HepG2 (cell line): ENCODE measurements around the gene LGR6. TPM values are rescaled to one million over a fixed set of nuclear protein-coding genes. Genes with fewer than 3 reads are reported as not detected.

ENCODE experiments used
- ATAC-seq: fragments of 200-7000 bp; cut with Tn5 transposase; 3 replicates; pipeline ENCODE4 v1.9.1; 2020; ENCODE audit warnings: mild to moderate bottlenecking, moderate library complexity
- BruUV-seq: library from RNA; stranded (reverse); fragments of 400-500 nt; replicated peaks from 2 replicates; lab custom pipeline; 2021; lab: Mats Ljungman, UMichigan
- CTCF ChIA-PET: fragments of 300-600 bp; formaldehyde crosslinking; extraction: SDS; loops from one replicate; lab custom pipeline; 2021; ENCODE audit warnings: low total read pairs, inconsistent platforms, low intra/inter-chr PET ratio; lab: Yijun Ruan, JAX
- POLR2A ChIA-PET: fragments of 350-600 bp; sonication (Branson Sonifier 250); formaldehyde crosslinking; loops from one replicate; lab custom pipeline; 2020; ENCODE audit warnings: antibody characterized with exemption, inconsistent platforms; lab: Yijun Ruan, JAX
- DNase-seq: peaks from one replicate; pipeline ENCODE4 v3.0.0-alpha.2; 2015; ENCODE audit warnings: low spot score
- FAIRE-seq: peaks from 3 replicates; lab custom pipeline; 2011; peaks lifted over from hg19 to GRCh38; lab: Jason Lieb, UNC
- H2AFZ ChIP-seq: one replicate; pipeline ENCODE4 v1.6.1; 2011; ENCODE audit warnings: low read length, inconsistent platforms
- H3K27ac ChIP-seq: fragments of 300-600 bp; 3 replicates; pipeline ENCODE4 v1.8.0; 2011; ENCODE audit warnings: mixed run types, mild to moderate bottlenecking, mixed read lengths, low read length, inconsistent platforms; ENCODE audit not compliant: insufficient read depth; ENCODE audit errors: extremely low read length
- H3K27me3 ChIP-seq, 2 experiments: fragments of 200-600 bp in 1 of 2; 2 replicates in 1 of 2; 3 replicates in 1 of 2; pipeline versions ENCODE4 v1.6.0 to v1.8.0; 2011; ENCODE audit warnings: low read length in 2 of 2, mild to moderate bottlenecking in 2 of 2, moderate library complexity in 2 of 2, inconsistent platforms in 1 of 2; ENCODE audit not compliant: insufficient read depth in 2 of 2, control insufficient read depth in 1 of 2
- H3K36me3 ChIP-seq, 2 experiments: fragments of 200-600 bp in 1 of 2; replicated peaks in 1 of 2; 2 replicates in 1 of 2; 3 replicates in 1 of 2; pipeline versions ENCODE4 v1.5.1 to v1.8.0; 2011; ENCODE audit warnings: low read length in 2 of 2, inconsistent platforms in 1 of 2; ENCODE audit not compliant: insufficient read depth in 2 of 2, control insufficient read depth in 1 of 2
- H3K4me1 ChIP-seq: 2 replicates; pipeline ENCODE4 v1.5.1; 2012; ENCODE audit warnings: low read length, inconsistent platforms; ENCODE audit not compliant: insufficient read depth
- H3K4me2 ChIP-seq: 2 replicates; pipeline ENCODE4 v1.6.0; 2011; ENCODE audit warnings: low read depth, low read length, inconsistent platforms
- H3K4me3 ChIP-seq, 3 experiments: fragments of 200-600 bp in 1 of 3; sonication (generic), shearing (Covaris generic) in 1 of 3; replicated peaks in 1 of 3; 2 replicates each; pipeline ENCODE4 v1.5.1; 2011 to 2016; ENCODE audit warnings: low read length in 3 of 3, inconsistent platforms in 2 of 3, low read depth in 2 of 3, mild to moderate bottlenecking in 2 of 3, control low read depth in 1 of 3, mixed read lengths in 1 of 3; ENCODE audit not compliant: insufficient read depth in 1 of 3
- H3K79me2 ChIP-seq: one replicate; pipeline ENCODE4 v1.6.1; 2011; ENCODE audit warnings: low read length, inconsistent platforms; ENCODE audit not compliant: insufficient read depth
- H3K9ac ChIP-seq: 2 replicates; pipeline ENCODE4 v1.6.0; 2011; ENCODE audit warnings: mild to moderate bottlenecking, low read depth, low read length, inconsistent platforms; ENCODE audit not compliant: insufficient read depth
- H3K9me3 ChIP-seq: 2 replicates; pipeline ENCODE4 v1.5.1; 2012; ENCODE audit warnings: mild to moderate bottlenecking, low read length
- H4K20me1 ChIP-seq: 2 replicates; pipeline ENCODE4 v1.6.0; 2011; ENCODE audit warnings: inconsistent platforms, mild to moderate bottlenecking, low read length, moderate library complexity; ENCODE audit not compliant: insufficient read depth
- ARHGAP35 ChIP-seq: sonication (generic); formaldehyde crosslinking; IDR thresholded peaks from 2 replicates; pipeline ENCODE4 v1.9.0; 2022; ENCODE audit warnings: mild to moderate bottlenecking, inconsistent platforms, moderate library complexity, missing genetic modification reagents, borderline replicate concordance
- DR1 ChIP-seq: sonication (generic); formaldehyde crosslinking; IDR thresholded peaks from 2 replicates; pipeline ENCODE4 v1.8.0; 2021; ENCODE audit warnings: mild to moderate bottlenecking, missing genetic modification reagents, inconsistent platforms
- EP300 ChIP-seq, 3 experiments: sonication (generic) in 1 of 3; formaldehyde crosslinking in 1 of 3; IDR thresholded peaks; 2 replicates each; pipeline versions ENCODE4 v1.5.1 to v1.6.1; 2011 to 2020; ENCODE audit warnings: low read depth in 2 of 3, low read length in 2 of 3, borderline replicate concordance in 1 of 3, improper control_type of control experiment in 1 of 3, mild to moderate bottlenecking in 1 of 3, missing genetic modification reagents in 1 of 3, moderate library complexity in 1 of 3
- MAZ ChIP-seq, 2 experiments: sonication (generic) in 1 of 2; formaldehyde crosslinking in 1 of 2; IDR thresholded peaks; 2 replicates each; pipeline versions ENCODE4 v1.5.0 to v1.6.1; 2012 to 2020; ENCODE audit warnings: low read depth in 2 of 2, mild to moderate bottlenecking in 2 of 2, borderline replicate concordance in 1 of 2, improper control_type of control experiment in 1 of 2, low read length in 1 of 2, missing genetic modification reagents in 1 of 2, moderate library complexity in 1 of 2
- NRL ChIP-seq: sonication (generic); formaldehyde crosslinking; IDR thresholded peaks from 2 replicates; pipeline ENCODE4 v1.5.0; 2020; ENCODE audit warnings: missing genetic modification reagents, mild to moderate bottlenecking, moderate library complexity, borderline replicate concordance
- PAXIP1 ChIP-seq: sonication (generic); formaldehyde crosslinking; conservative IDR thresholded peaks from 2 replicates; pipeline ENCODE4 v1.4.0; 2020; ENCODE audit warnings: mild to moderate bottlenecking, missing genetic modification reagents, moderate library complexity
- POLR2G ChIP-seq: fragments of 200-400 bp; formaldehyde crosslinking; IDR thresholded peaks from 2 replicates; pipeline ENCODE4 v1.6.1; 2018; ENCODE audit warnings: mild to moderate bottlenecking, low read depth, low read length, moderate library complexity
- REXO4 ChIP-seq: sonication (generic); formaldehyde crosslinking; IDR thresholded peaks from 2 replicates; pipeline ENCODE4 v1.8.0; 2022; ENCODE audit warnings: missing genetic modification reagents, mild to moderate bottlenecking, borderline replicate concordance
- ZBTB44 ChIP-seq: sonication (generic); formaldehyde crosslinking; IDR thresholded peaks from 2 replicates; pipeline ENCODE4 v1.4.0; 2020; ENCODE audit warnings: missing genetic modification reagents
- ZNF260 ChIP-seq: sonication (generic); formaldehyde crosslinking; IDR thresholded peaks from 2 replicates; pipeline ENCODE4 v1.4.0; 2020; ENCODE audit warnings: missing genetic modification reagents, low read depth, mild to moderate bottlenecking, borderline replicate concordance
- ZNF367 ChIP-seq: sonication (generic); formaldehyde crosslinking; IDR thresholded peaks from 2 replicates; pipeline ENCODE4 v1.4.0; 2020; ENCODE audit warnings: missing genetic modification reagents, borderline replicate concordance
- ZNF513 ChIP-seq: sonication (generic); formaldehyde crosslinking; conservative IDR thresholded peaks from 2 replicates; pipeline ENCODE4 v1.5.0; 2020; ENCODE audit warnings: missing genetic modification reagents
- ZZZ3 ChIP-seq: sonication (generic); formaldehyde crosslinking; IDR thresholded peaks from 2 replicates; pipeline ENCODE4 v1.4.0; 2020; ENCODE audit warnings: missing genetic modification reagents, mild to moderate bottlenecking, borderline replicate concordance
- WGBS: methylation state at CpG from one replicate; pipeline ENCODE4 v1.1.6; 2017; ENCODE audit warnings: low lambda C conversion rate; 5-methylcytosine and 5-hydroxymethylcytosine counted together
- in situ Hi-C: cut with HindIII; loops from 2 replicates; pipeline ENCODE4 v1.10.0; 2017; ENCODE audit warnings: low pct_unique_long_range_greater_than_20kb; ENCODE audit not compliant: extremely low pct_ligation_motif_present
- intact Hi-C: fragments of 100-400 bp; cut with micrococcal nuclease; formaldehyde crosslinking; loops from one replicate; pipeline ENCODE4 v1.10.0; 2022; ENCODE audit not compliant: unreplicated experiment
- polyA plus RNA-seq, 8 experiments: library from polyadenylated mRNA; depleted of rRNA in 3 of 8; stranded (reverse) in 7 of 8; unstranded in 1 of 8; fragments of >200 nt; fragmentation: Illumina TruSeq in 4 of 8; extraction: Trizol in 4 of 8; gene quantifications; 2 replicates each; pipeline versions ENCODE4 v1.2.1 to v1.2.3, GENCODE V29; 2011 to 2016; ENCODE audit warnings: low read depth in 4 of 8, missing spikeins in 1 of 8, mixed read lengths in 1 of 8; ENCODE audit not compliant: insufficient read depth in 1 of 8
- total RNA-seq, 5 experiments: library from RNA; depleted of rRNA; stranded (reverse); fragments of >200 nt; fragmentation: Illumina TruSeq; extraction: Trizol; gene quantifications; 2 replicates each; pipeline ENCODE4 v1.2.3, GENCODE V29; 2016; ENCODE audit warnings: low read depth in 1 of 5
- TF ChIP-seq, protein P1 (sequence below): sonication (generic); formaldehyde crosslinking; IDR thresholded peaks from 2 replicates; pipeline ENCODE4 v1.4.0; 2020; ENCODE audit warnings: missing genetic modification reagents, borderline replicate concordance

Gene LGR6
- total and polyA plus RNA-seq, 2 of the 13 experiments (the other 11 are each of a cell fraction or from before 2014, with no cell fraction given), result 0.07 TPM; not detected in 1

- no peak for TF ChIP-seq ZZZ3
- TF ChIP-seq ZBTB44, result no peak
- no peak for TF ChIP-seq REXO4 (CRISPR knock-in tag)
Measured at GRCh38 chr1:202148391-202148790, 45.2 kb upstream of the LGR6 start (continued).

DNA sequence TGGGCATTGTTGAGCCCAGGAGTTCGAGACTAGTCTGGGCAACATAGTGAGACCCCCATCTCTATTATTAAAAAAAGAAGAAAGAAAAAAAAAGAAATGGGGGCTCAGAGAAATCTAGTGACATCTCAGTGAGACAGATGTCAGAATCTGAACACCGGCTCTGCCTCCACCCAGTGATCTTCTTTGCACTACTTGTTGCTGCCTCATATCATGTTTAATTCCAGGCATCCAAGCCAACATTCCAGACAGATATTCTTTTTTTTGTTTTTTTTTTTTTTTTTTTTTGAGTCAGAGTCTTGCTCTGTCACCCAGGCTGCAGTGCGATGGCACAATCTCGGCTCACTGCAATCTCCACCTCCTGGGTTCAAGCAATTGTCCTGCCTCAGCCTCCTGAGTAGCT is 44.0 kb upstream of the LGR6 start:
- FAIRE-seq (no peak), DNase-seq (no peak), ATAC-seq (no peak)
- no peak overlapping the region for H3K9ac ChIP-seq
- H3K27ac ChIP-seq, result no peak overlapping the region
- in situ Hi-C loops, result no loop called here
- H3K4me2 ChIP-seq, result no peak overlapping the region
- H3K79me2 ChIP-seq, result no peaks in the 10 kb centered on the region
- no TSS peak for BruUV-seq
- H3K4me3 ChIP-seq, result no peak overlapping the region
- H3K4me1 ChIP-seq, result peaks cover 9% of the 10 kb centered on the region
- intact Hi-C loops, result no loop called here
- no peak overlapping the region for H2AFZ ChIP-seq
- CTCF ChIA-PET, result no interaction called here
- WGBS, result 32% methylated on average over 4 of the region's 4 CpGs
- H3K9me3 ChIP-seq, result no peaks in the 10 kb centered on the region
- no peaks in the 10 kb centered on the region for H4K20me1 ChIP-seq
- H3K27me3 ChIP-seq, result peaks cover 0 to 57% of the 10 kb centered on the region in 2 experiments; a peak in 4 of 5 replicates
- POLR2A ChIA-PET, result no interaction called here
- no peaks in the 10 kb centered on the region for H3K36me3 ChIP-seq
- TF ChIP-seq ZNF513 (CRISPR knock-in tag), result no peak
- no peak for TF ChIP-seq ARHGAP35
- TF ChIP-seq PAXIP1, result no peak
- no peak for TF ChIP-seq ZNF367 (CRISPR knock-in tag)
- no peak for TF ChIP-seq ZNF260
- TF ChIP-seq MAZ (IDR thresholded peaks at IDR 0.05; ENCODE audit: borderline replicate concordance, low read depth, low read length), result no peak
- no peak for TF ChIP-seq MAZ (CRISPR knock-in tag; IDR thresholded peaks at IDR 0.05; ENCODE audit: low read depth)
- TF ChIP-seq POLR2G, result no peak
- TF ChIP-seq EP300 (IDR thresholded peaks at IDR 0.05; ENCODE audit: low read depth in 2 of 2, low read length in 2 of 2), result no peak
- no peak for TF ChIP-seq EP300 (CRISPR knock-in tag; IDR thresholded peaks at IDR 0.05; ENCODE audit: borderline replicate concordance)
- TF ChIP-seq, protein P1, sequence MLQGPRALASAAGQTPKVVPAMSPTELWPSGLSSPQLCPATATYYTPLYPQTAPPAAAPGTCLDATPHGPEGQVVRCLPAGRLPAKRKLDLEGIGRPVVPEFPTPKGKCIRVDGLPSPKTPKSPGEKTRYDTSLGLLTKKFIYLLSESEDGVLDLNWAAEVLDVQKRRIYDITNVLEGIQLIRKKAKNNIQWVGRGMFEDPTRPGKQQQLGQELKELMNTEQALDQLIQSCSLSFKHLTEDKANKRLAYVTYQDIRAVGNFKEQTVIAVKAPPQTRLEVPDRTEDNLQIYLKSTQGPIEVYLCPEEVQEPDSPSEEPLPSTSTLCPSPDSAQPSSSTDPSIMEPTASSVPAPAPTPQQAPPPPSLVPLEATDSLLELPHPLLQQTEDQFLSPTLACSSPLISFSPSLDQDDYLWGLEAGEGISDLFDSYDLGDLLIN (CRISPR knock-in tag), result no peak
- TF ChIP-seq DR1 (CRISPR knock-in tag), result no peak
- TF ChIP-seq NRL (CRISPR knock-in tag), result no peak
